H1 (cell line): ENCODE measurements around the gene RAB11FIP3. TPM values are rescaled to one million over a fixed set of nuclear protein-coding genes. Genes with fewer than 3 reads are reported as not detected.

Experiments
- ATF2 ChIP-seq: IDR thresholded peaks from 2 replicates; pipeline ENCODE4 v1.6.1; 2012; ENCODE audit warnings: low read length, inconsistent platforms
- CHD7 ChIP-seq: fragments of 300-600 bp; sonication (generic); IDR thresholded peaks from 2 replicates; pipeline ENCODE4 v1.7.1; 2012; ENCODE audit warnings: low read length, moderate library complexity, mild to moderate bottlenecking, inconsistent platforms; ENCODE audit not compliant: insufficient replicate concordance
- KDM4A ChIP-seq: IDR thresholded peaks from one replicate; pipeline ENCODE4 v1.7.1; 2012; ENCODE audit warnings: low read depth, mild to moderate bottlenecking, moderate library complexity, low read length, inconsistent platforms; ENCODE audit not compliant: severe bottlenecking
- SIN3A ChIP-seq, 2 experiments: IDR thresholded peaks in 1 of 2; conservative IDR thresholded peaks in 1 of 2; 2 replicates each; pipeline ENCODE4 v1.6.1; 2011 to 2012; ENCODE audit warnings: low read length in 2 of 2, improper control_type of control experiment in 1 of 2, low read depth in 1 of 2, mild to moderate bottlenecking in 1 of 2
- SIX5 ChIP-seq: IDR thresholded peaks from 2 replicates; pipeline ENCODE4 v1.6.1; 2011; ENCODE audit warnings: mild to moderate bottlenecking, low read depth, low read length
- SUZ12 ChIP-seq: fragments of 200-600 bp; sonication (generic); IDR thresholded peaks from 2 replicates; pipeline ENCODE4 v1.6.1; 2012; ENCODE audit warnings: mild to moderate bottlenecking, inconsistent platforms, low read length, moderate library complexity, mixed read lengths
- YY1 ChIP-seq: IDR thresholded peaks from 2 replicates; pipeline ENCODE4 v1.6.1; 2011; ENCODE audit warnings: low read depth, mild to moderate bottlenecking, low read length
- polyA plus RNA-seq, 7 experiments: library from polyadenylated mRNA; depleted of rRNA in 3 of 7; stranded (reverse) in 5 of 7; unstranded in 2 of 7; fragments of >200 nt in 5 of 7; fragments of 200-250 nt in 2 of 7; gene quantifications; 1 replicate in 5 of 7; 2 replicates in 1 of 7; 4 replicates in 1 of 7; pipeline versions ENCODE4 v1.2.1 to v1.2.3, GENCODE V29; 2011 to 2013; ENCODE audit warnings: missing spikeins in 2 of 7, mixed read lengths in 2 of 7
- total RNA-seq: library from RNA; stranded (reverse); fragmentation: NEBNext Ultra II Directional; extraction: Animal tissue kit (Norgen Biotek cat#: 25700); gene quantifications from 2 replicates; pipeline ENCODE4 v1.2.1, GENCODE V29; 2021

Gene RAB11FIP3
- total and polyA plus RNA-seq, 2 of the 8 experiments (the other 6 are each of a cell fraction or from before 2014, with no cell fraction given) = 9.3 to 35.2 TPM

- TF ChIP-seq CHD7 (no peak), SIX5 (no peak), YY1 (no peak), KDM4A (peak; percentile 50), SUZ12 (peak; percentile 66; the same call in 1 of the 2 replicates), ATF2 (no peak), SIN3A (conservative IDR thresholded peaks at IDR 0.05 in 1 of 2, IDR thresholded peaks at IDR 0.05 in 1 of 2; ENCODE audit: low read depth in 1 of 2, low read length in 2 of 2) (no peak)
These were observed 134.2 kb downstream of the RAB11FIP3 start (continued) for GRCh38 chr16:559411-560203.
